Keratinocyte (primary cell): ENCODE data around the gene NFKBIZ.

Experiments
- CTCF ChIP-seq, 3 experiments: IDR thresholded peaks in 1 of 3; conservative IDR thresholded peaks in 1 of 3; optimal IDR thresholded peaks in 1 of 3; 2 replicates in 2 of 3; 3 replicates in 1 of 3; pipeline versions ENCODE3 to v1.5.1; 2011; ENCODE audit warnings: low read length in 3 of 3, mild to moderate bottlenecking in 3 of 3, moderate library complexity in 2 of 3, control low read depth in 1 of 3, inconsistent platforms in 1 of 3; ENCODE audit not compliant: insufficient read depth in 2 of 3; ENCODE audit errors: extremely low read depth in 1 of 3
- EZH2 ChIP-seq: IDR thresholded peaks from one replicate; pipeline ENCODE4 v1.6.1; 2012; ENCODE audit warnings: inconsistent platforms, mild to moderate bottlenecking, low read length, moderate library complexity

- TF ChIP-seq CTCF (optimal IDR thresholded peaks at IDR 0.05 in 1 of 3, IDR thresholded peaks at IDR 0.05 in 1 of 3, conservative IDR thresholded peaks at IDR 0.05 in 1 of 3; ENCODE audit: extremely low read depth in 1 of 3, insufficient read depth in 2 of 3, low read length in 3 of 3) (no peak), EZH2 (no peak)
These were observed 24.6 kb upstream of the NFKBIZ start for GRCh38 chr3:101824702-101825101.
